HepG2 (cell line): ENCODE results near the gene GIPC3.

ENCODE experiments used
- EZH2 ChIP-seq: conservative IDR thresholded peaks from 2 replicates; pipeline ENCODE4 v1.6.1; 2012; ENCODE audit warnings: mild to moderate bottlenecking, low read depth, low read length, moderate library complexity
- KDM1A ChIP-seq: IDR thresholded peaks from 2 replicates; pipeline ENCODE4 v1.6.1; 2016; ENCODE audit warnings: missing compliant biosample characterization
- RAD51 ChIP-seq: fragments of 450-650 bp; IDR thresholded peaks from 2 replicates; pipeline ENCODE4 v1.6.1; 2016; ENCODE audit warnings: borderline replicate concordance
- SP140L ChIP-seq: sonication (generic); formaldehyde crosslinking; IDR thresholded peaks from 2 replicates; pipeline ENCODE4 v1.4.0; 2020; ENCODE audit warnings: missing genetic modification reagents, borderline replicate concordance
- TCF7L2 ChIP-seq: IDR thresholded peaks from 2 replicates; pipeline ENCODE4 v1.6.1; 2011; ENCODE audit warnings: mild to moderate bottlenecking, low read depth, low read length, moderate library complexity
- ZNF724P ChIP-seq: sonication (generic); formaldehyde crosslinking; IDR thresholded peaks from 2 replicates; pipeline ENCODE4 v1.8.0; 2022; ENCODE audit warnings: missing genetic modification reagents, borderline replicate concordance
- TF ChIP-seq, protein P1 (sequence below): sonication (generic); formaldehyde crosslinking; IDR thresholded peaks from 2 replicates; pipeline ENCODE4 v1.4.0; 2020; ENCODE audit warnings: missing genetic modification reagents
- TF ChIP-seq, protein P2 (sequence below): sonication (generic); formaldehyde crosslinking; IDR thresholded peaks from 2 replicates; pipeline ENCODE4 v1.4.0; 2020; ENCODE audit warnings: missing genetic modification reagents, borderline replicate concordance

- TF ChIP-seq SP140L (CRISPR knock-in tag) (no peak), TCF7L2 (no peak), RAD51 (no peak), KDM1A (CRISPR knock-in tag) (no peak), ZNF724P (CRISPR knock-in tag) (no peak), EZH2 (no peak)
- TF ChIP-seq, protein P1, sequence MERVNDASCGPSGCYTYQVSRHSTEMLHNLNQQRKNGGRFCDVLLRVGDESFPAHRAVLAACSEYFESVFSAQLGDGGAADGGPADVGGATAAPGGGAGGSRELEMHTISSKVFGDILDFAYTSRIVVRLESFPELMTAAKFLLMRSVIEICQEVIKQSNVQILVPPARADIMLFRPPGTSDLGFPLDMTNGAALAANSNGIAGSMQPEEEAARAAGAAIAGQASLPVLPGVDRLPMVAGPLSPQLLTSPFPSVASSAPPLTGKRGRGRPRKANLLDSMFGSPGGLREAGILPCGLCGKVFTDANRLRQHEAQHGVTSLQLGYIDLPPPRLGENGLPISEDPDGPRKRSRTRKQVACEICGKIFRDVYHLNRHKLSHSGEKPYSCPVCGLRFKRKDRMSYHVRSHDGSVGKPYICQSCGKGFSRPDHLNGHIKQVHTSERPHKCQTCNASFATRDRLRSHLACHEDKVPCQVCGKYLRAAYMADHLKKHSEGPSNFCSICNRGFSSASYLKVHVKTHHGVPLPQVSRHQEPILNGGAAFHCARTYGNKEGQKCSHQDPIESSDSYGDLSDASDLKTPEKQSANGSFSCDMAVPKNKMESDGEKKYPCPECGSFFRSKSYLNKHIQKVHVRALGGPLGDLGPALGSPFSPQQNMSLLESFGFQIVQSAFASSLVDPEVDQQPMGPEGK = no peak
- TF ChIP-seq, protein P2, sequence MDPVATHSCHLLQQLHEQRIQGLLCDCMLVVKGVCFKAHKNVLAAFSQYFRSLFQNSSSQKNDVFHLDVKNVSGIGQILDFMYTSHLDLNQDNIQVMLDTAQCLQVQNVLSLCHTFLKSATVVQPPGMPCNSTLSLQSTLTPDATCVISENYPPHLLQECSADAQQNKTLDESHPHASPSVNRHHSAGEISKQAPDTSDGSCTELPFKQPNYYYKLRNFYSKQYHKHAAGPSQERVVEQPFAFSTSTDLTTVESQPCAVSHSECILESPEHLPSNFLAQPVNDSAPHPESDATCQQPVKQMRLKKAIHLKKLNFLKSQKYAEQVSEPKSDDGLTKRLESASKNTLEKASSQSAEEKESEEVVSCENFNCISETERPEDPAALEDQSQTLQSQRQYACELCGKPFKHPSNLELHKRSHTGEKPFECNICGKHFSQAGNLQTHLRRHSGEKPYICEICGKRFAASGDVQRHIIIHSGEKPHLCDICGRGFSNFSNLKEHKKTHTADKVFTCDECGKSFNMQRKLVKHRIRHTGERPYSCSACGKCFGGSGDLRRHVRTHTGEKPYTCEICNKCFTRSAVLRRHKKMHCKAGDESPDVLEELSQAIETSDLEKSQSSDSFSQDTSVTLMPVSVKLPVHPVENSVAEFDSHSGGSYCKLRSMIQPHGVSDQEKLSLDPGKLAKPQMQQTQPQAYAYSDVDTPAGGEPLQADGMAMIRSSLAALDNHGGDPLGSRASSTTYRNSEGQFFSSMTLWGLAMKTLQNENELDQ = no peak
These were observed 22.9 kb downstream of the GIPC3 start for GRCh38 chr19:3608079-3608641.
